Smooth muscle cell (in vitro differentiated cells): ENCODE measurements around the gene PINLYP. TPM values are rescaled to one million over a fixed set of nuclear protein-coding genes. Genes with fewer than 3 reads are reported as not detected.

ENCODE experiments used
- DNase-seq: peaks from one replicate; lab custom pipeline; 2025; ENCODE audit not compliant: unreplicated experiment; lab: John Stamatoyannopoulos, UW
- H2AFZ ChIP-seq: fragments of 200-600 bp; sonication (generic); 2 replicates; pipeline ENCODE4 v1.6.0; 2016; ENCODE audit warnings: antibody characterized with exemption, low read depth, mild to moderate bottlenecking
- H3F3A ChIP-seq: fragments of 200-600 bp; sonication (generic); 2 replicates; pipeline ENCODE4 v1.6.0; 2017; ENCODE audit warnings: antibody characterized with exemption, low read depth
- H3K27ac ChIP-seq: fragments of 200-600 bp; sonication (generic); 2 replicates; pipeline ENCODE4 v1.5.1; 2016; ENCODE audit warnings: low read depth, mild to moderate bottlenecking
- H3K27me3 ChIP-seq: fragments of 200-600 bp; sonication (generic); 2 replicates; pipeline ENCODE4 v1.6.1; 2016; ENCODE audit warnings: low read depth, mild to moderate bottlenecking
- H3K36me3 ChIP-seq: fragments of 200-600 bp; sonication (generic); 2 replicates; pipeline ENCODE4 v1.5.1; 2016; ENCODE audit warnings: low read depth
- H3K4me1 ChIP-seq: fragments of 200-600 bp; sonication (generic); 2 replicates; pipeline ENCODE4 v1.5.1; 2016; ENCODE audit warnings: low read depth
- H3K4me2 ChIP-seq: fragments of 200-600 bp; sonication (generic); 2 replicates; pipeline ENCODE4 v1.6.0; 2016; ENCODE audit warnings: mild to moderate bottlenecking
- H3K4me3 ChIP-seq: fragments of 200-600 bp; sonication (generic); 2 replicates; pipeline ENCODE4 v1.5.1; 2016; ENCODE audit warnings: mild to moderate bottlenecking
- H3K79me2 ChIP-seq: fragments of 200-600 bp; sonication (generic); 2 replicates; pipeline ENCODE4 v1.6.0; 2016; ENCODE audit warnings: low read depth, mild to moderate bottlenecking
- H3K9ac ChIP-seq: fragments of 200-600 bp; sonication (generic); 2 replicates; pipeline ENCODE4 v1.6.0; 2016; ENCODE audit warnings: low read depth
- H3K9me3 ChIP-seq: fragments of 200-600 bp; sonication (generic); replicated peaks from 2 replicates; pipeline ENCODE4 v1.5.1; 2016; ENCODE audit warnings: low read depth
- H4K20me1 ChIP-seq: fragments of 200-600 bp; sonication (generic); 2 replicates; pipeline ENCODE4 v1.6.0; 2016; ENCODE audit warnings: low read depth
- WGBS: methylation state at CpG from one replicate; pipeline ENCODE4 v1.1.7; 2016; ENCODE audit warnings: low lambda C conversion rate; 5-methylcytosine and 5-hydroxymethylcytosine counted together
- polyA plus RNA-seq: library from polyadenylated mRNA; unstranded; fragments of >200 nt; fragmentation: Nextera tagmentation; extraction: Ambion mirVana; gene quantifications from 2 replicates; pipeline ENCODE4 v1.2.1, GENCODE V29; 2016
- total RNA-seq: library from RNA; depleted of rRNA; stranded (reverse); fragments of >200 nt; gene quantifications from 2 replicates; pipeline ENCODE4 v1.2.3, GENCODE V29; 2014
- TF ChIP-seq, protein P1 (sequence below): fragments of 200-600 bp; sonication (generic); IDR thresholded peaks from 2 replicates; pipeline ENCODE4 v1.5.1; 2017; ENCODE audit warnings: borderline replicate concordance, mild to moderate bottlenecking, antibody characterized with exemption; ENCODE audit not compliant: insufficient read depth, poor library complexity, severe bottlenecking

The PINLYP gene
- total and polyA plus RNA-seq, 2 experiments from 2014 or later = 1.7 to 2.2 TPM

DNA sequence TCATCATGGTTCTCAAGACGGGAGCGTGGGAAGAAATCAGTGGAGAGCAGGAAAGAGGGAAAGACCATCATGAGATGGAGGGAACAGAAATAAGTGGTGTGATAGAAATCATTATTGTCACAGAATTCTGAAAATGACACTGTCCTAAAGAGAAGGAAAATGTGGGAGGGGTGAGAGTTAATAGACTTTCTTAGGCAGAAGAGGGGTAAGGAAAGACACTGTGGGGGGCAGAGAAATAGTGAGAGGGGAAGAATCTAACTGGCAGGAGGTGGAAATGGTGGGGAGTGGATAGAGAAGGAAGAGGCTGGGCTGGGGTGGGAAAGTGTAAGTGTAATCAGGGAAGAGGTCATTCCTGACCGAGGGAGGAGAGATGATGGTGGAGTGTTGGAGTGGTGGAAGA is 3.2 kb downstream of the PINLYP start:
- peaks cover 10% of the 10 kb centered on the region for H3K4me1 ChIP-seq
- H3K9me3 ChIP-seq = no peaks in the 10 kb centered on the region
- TF ChIP-seq, protein P1, sequence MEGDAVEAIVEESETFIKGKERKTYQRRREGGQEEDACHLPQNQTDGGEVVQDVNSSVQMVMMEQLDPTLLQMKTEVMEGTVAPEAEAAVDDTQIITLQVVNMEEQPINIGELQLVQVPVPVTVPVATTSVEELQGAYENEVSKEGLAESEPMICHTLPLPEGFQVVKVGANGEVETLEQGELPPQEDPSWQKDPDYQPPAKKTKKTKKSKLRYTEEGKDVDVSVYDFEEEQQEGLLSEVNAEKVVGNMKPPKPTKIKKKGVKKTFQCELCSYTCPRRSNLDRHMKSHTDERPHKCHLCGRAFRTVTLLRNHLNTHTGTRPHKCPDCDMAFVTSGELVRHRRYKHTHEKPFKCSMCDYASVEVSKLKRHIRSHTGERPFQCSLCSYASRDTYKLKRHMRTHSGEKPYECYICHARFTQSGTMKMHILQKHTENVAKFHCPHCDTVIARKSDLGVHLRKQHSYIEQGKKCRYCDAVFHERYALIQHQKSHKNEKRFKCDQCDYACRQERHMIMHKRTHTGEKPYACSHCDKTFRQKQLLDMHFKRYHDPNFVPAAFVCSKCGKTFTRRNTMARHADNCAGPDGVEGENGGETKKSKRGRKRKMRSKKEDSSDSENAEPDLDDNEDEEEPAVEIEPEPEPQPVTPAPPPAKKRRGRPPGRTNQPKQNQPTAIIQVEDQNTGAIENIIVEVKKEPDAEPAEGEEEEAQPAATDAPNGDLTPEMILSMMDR = no peak
- no peak overlapping the region for H3K9ac ChIP-seq
- H3F3A ChIP-seq = no peaks in the 10 kb centered on the region
- no peaks in the 10 kb centered on the region for H3K36me3 ChIP-seq
- H2AFZ ChIP-seq = no peak overlapping the region
- no peak overlapping the region for H3K27ac ChIP-seq
- no peaks in the 10 kb centered on the region for H4K20me1 ChIP-seq
- H3K4me3 ChIP-seq = no peak overlapping the region
- peaks cover 9% of the 10 kb centered on the region for H3K79me2 ChIP-seq
- 96% methylated on average over 2 of the region's 3 CpGs for WGBS
- no peaks in the 10 kb centered on the region for H3K27me3 ChIP-seq
- DNase-seq = no peak
- no peak overlapping the region for H3K4me2 ChIP-seq

DNA sequence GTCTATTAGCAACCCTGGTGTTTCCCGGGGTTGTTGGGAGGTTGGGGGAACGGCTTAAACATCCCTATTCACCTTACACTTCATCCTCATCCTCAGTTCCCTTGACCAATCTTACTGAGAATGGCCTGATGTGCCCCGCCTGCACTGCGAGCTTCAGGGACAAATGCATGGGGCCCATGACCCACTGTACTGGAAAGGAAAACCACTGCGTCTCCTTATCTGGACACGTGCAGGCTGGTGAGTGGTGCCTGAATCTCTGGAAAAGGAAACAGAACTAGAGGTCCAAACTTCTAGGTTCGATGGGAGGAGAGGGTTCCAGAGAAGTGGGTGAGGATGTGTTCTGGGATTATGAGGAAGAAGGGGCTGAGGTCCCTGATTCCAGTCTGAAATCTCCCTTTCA is 5.9 kb downstream of the PINLYP start:
- H3K9ac ChIP-seq = no peak overlapping the region
- peak overlapping the region; percentile 82 for H3K4me2 ChIP-seq

DNA sequence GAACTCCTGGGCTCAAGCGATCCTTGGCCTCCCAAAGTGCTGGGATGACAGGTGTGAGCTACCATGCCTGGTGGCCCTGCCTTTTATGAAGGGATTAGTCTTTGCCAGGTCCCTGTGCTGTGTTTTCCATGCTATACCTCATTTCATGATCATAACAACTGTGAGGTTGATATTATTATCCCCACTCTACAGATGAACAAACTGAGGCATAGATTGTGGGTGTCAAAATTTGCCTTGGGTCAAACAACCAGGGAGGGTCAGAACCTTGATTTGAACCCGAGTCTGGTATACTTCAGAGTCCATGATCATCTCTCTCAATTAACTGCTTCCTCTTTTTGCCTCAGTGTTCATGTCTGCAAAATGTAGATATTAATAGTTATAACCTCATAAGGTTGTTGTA is 6.9 kb downstream of the PINLYP start:
- H3K4me3 ChIP-seq = no peak overlapping the region
- 92% methylated on average over 2 of the region's 2 CpGs for whole genome bisulfite sequencing
- H2AFZ ChIP-seq = no peak overlapping the region

More for the DNA sequence above, 5.9 kb downstream of the PINLYP start:
- Histone ChIP-seq H3K4me3 (no peak overlapping the region), H3K79me2 (peaks cover under 1% of the 10 kb centered on the region), H3K27me3 (no peaks in the 10 kb centered on the region), H2AFZ (no peak overlapping the region), H4K20me1 (no peaks in the 10 kb centered on the region), H3F3A (no peaks in the 10 kb centered on the region), H3K9me3 (no peaks in the 10 kb centered on the region), H3K36me3 (no peaks in the 10 kb centered on the region), H3K4me1 (no peaks in the 10 kb centered on the region), H3K27ac (no peak overlapping the region)
- TF ChIP-seq, protein P1 = no peak
- no peak for DNase-seq
- WGBS = 74% methylated on average over 7 of the region's 7 CpGs

DNA sequence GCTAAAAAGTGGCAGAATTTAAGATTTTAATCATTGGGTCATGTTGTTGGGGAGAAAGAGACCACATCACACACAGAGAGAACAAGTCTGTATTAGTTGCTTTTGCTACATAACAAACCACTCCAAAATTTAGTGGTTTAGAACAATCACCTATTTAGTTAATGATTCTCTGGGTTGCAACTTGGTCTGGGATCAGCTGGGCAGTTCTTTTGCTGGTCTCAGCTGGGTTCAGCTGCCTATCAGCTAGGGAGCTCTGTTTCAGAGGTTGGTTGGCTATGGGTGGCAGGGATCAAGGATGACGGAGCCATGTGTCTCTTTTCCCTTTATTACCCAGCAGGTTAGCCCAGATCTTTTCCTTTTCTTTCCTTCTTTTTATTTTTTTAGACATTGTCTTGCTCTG is 8.9 kb downstream of the PINLYP start:
- Histone ChIP-seq H3K79me2 (peaks cover 6% of the 10 kb centered on the region), H3K27ac (no peak overlapping the region), H3K9me3 (no peaks in the 10 kb centered on the region), H3K36me3 (no peaks in the 10 kb centered on the region), H3K27me3 (no peaks in the 10 kb centered on the region), H3K4me1 (no peaks in the 10 kb centered on the region), H4K20me1 (peaks cover 6% of the 10 kb centered on the region), H2AFZ (no peak overlapping the region), H3K4me3 (no peak overlapping the region), H3K4me2 (no peak overlapping the region), H3F3A (no peaks in the 10 kb centered on the region), H3K9ac (no peak overlapping the region)
- TF ChIP-seq, protein P1 = no peak
- no peak for DNase-seq
- 80% methylated on average over 1 of the region's 1 CpG for WGBS

More for the DNA sequence above, 6.9 kb downstream of the PINLYP start:
- DNase-seq = no peak
- no peak overlapping the region for H3K27ac ChIP-seq
- H3K79me2 ChIP-seq = peaks cover 6% of the 10 kb centered on the region
- H3K9me3 ChIP-seq = no peaks in the 10 kb centered on the region
- H3K4me1 ChIP-seq = no peaks in the 10 kb centered on the region
- no peaks in the 10 kb centered on the region for H3K27me3 ChIP-seq
- no peaks in the 10 kb centered on the region for H3K36me3 ChIP-seq
- no peak overlapping the region for H3K4me2 ChIP-seq
- H3K9ac ChIP-seq = no peak overlapping the region
- no peaks in the 10 kb centered on the region for H3F3A ChIP-seq
- peaks cover 5% of the 10 kb centered on the region for H4K20me1 ChIP-seq
- TF ChIP-seq, protein P1 = no peak
